GM21737 (cell line): ENCODE results near the gene MOCS1.

Experiments
- ATAC-seq: cut with Tn5 transposase; IDR thresholded peaks from one replicate; pipeline ENCODE4 v1.9.1; 2021; ENCODE audit warnings: mild to moderate bottlenecking, moderate library complexity; ENCODE audit not compliant: unreplicated experiment

Gene MOCS1

DNA sequence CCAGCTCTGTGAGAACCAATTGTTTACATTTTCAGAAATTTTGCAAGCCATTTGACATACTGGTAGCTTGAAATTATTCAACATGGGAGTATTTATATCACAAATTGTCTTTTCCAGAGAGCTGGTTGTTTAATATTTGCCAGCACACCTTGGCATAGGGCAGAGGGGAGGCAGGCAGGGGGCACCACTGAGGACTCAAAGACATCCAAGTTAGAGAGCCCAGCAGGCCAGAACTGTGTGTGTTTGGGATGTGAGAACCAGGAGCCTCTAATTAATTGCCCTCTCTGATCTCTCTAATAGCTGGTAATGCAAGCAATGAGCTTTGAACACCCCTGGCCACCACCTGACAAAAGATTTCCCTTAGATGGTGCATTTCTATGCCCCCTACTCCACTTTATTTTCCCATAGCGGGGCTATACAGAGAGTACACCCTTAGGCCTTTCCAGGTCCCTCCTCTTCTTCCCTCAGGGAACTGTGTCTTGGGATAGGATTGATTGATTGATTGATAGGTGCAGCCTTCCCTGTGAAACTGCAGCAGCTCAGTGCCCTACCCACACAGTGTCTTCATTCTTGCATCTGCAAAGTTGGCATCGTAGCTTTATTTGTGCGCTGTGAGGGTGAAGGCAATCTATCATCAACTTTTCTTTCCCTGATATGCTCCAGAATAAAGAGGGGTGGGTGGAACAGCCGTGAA is 29.2 kb downstream of the MOCS1 start:
- no peak for ATAC-seq

DNA sequence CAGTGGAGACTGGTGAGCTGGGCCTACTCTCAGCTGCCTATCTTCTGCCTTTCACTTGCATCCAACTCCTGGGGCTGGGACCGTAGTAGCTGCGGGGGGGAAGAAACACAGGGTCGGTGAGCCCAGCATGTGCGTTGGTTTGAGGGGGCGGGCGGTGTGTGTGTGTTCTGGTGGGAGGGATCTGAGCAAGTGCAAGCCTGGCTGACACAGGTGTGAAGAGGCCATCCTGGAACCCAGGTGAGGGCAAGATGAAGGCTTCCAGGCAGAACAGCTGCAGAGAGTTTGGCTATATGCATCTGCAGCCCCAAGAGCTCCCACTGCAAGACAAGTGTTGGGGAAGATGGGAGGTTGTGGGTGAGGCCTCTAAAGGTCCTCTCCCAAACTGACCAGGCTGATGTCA is 30.6 kb downstream of the MOCS1 start:
- ATAC-seq, result no peak

DNA sequence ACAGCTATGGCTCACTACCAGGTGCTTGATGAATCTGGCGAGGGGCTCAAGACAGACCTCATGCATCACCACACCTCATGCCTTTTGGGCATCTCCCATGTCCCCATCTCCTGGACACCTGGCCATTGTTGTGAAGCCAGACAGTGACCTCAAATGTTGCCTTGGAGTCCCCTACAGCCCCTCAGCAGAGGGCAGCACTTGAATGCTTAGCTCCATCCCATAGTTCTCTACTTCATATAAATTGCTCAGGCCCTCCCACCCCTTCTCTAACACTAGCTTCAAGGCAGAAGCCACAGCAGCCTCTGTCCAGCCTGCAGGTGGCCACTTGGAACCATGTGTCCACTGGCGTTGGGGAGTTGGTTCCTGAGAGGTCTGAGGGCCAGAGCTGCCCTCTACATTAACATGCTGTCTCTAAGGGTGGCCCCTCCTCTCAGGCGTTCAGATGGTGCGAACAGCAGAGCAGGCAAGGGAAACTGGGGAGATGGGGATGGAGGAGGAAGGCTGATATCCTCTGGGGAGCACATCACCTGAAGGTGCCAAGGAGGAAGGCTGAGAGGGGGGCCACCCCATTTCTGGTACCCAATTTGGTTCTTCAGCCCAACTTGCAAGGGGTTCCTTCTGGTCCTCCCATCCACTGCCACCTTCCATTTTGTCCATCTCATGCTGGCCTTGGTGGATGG is 31.3 kb downstream of the MOCS1 start:
- no peak for ATAC-seq

DNA sequence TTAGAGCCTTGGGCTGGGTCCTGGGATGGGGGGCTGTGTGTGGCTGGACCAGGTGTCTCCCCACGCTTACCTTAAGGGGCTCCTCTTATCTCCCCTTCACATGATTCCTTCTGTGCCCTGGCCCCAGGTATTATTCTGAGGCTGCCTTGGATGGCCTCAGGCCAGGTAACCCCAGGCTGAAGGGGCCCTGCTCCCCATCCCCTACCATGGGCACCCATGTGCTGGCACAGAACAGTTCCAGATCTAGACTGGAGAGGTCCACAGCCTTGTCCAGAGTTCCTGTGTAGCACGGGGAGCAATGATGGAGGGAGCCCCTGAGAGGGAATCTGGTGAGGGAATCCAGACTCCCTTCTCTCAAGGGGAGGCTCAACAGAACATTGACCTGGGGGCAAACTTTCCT is 32.1 kb downstream of the MOCS1 start:
- ATAC-seq, result no peak

DNA sequence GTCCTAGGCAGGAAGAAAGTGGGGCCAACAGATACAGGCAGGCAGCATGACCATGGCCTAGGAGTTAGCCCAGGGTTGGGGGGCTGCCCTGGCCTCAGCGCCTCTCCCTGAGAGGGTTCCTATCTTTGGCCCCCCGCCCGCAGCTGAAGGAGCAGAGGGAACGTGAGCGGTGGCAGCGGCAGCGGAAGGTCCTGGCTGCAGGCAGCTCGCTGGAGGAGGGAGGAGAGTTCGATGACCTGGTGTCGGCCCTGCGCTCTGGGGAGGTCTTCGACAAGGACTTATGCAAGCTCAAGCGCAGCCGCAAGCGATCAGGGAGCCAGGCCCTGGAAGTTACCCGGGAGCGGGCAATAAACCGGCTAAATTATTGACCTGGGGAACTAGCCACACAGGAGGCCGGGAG is 32.6 kb downstream of the MOCS1 start:
- ATAC-seq, result no peak

DNA sequence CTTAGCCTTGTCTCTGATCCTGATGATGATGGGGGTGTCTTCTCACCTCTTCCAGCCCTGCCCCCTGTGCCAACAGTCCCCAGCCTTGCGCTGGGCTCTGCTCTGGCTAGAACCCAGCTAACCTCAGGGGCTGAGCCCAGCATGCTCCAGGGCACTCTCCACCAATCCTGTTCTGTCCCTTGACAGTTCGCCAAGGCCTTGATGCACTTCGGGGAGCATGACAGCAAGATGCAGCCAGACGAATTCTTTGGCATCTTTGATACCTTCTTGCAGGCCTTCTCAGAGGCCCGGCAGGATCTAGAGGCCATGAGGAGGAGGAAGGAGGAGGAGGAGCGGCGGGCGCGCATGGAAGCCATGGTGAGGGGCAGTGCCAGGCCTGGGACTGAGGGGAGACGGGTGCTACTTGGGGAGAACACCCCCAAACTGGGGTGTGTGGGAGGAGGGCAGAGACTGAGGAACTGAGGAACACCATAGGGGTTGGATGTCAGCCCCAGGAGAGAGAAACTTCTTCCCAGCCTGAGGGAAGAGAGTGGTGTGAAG is 33.1 kb downstream of the MOCS1 start:
- no peak for ATAC-seq

DNA sequence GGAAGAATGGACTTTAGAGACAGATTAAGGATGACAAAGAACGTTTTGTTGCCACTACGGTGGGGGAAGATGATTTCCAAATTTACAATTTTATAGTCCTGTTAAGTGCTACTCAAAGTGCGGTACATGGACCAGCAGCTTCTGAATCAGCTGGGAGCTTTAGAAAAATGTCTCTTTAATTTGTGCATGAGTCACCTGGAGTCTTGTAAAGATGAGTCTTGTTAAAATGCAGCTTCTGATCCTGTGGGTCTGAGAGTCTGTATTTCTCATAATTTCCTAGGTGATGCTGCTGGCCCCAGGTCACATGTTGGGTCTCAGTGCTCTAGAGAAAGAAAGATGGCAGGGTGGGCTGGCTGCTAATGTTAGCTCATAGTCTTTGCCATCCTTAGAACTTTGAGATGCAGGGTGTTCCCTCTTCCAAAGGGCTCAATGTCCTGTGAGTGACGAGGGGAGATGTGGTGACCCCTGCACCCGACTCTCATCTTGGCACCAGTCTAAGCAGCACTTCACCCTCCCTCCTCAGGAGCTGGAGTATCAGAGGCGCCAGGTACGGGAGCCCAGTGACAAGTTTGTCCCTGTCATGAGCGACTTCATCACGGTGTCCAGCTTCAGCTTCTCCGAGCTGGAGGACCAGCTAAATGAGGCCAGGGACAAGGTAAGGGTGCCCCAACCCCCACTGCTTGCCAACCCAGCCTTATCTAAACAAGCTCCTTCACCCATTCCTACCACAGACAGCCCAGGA is 34.5 kb downstream of the MOCS1 start:
- ATAC-seq, result no peak

DNA sequence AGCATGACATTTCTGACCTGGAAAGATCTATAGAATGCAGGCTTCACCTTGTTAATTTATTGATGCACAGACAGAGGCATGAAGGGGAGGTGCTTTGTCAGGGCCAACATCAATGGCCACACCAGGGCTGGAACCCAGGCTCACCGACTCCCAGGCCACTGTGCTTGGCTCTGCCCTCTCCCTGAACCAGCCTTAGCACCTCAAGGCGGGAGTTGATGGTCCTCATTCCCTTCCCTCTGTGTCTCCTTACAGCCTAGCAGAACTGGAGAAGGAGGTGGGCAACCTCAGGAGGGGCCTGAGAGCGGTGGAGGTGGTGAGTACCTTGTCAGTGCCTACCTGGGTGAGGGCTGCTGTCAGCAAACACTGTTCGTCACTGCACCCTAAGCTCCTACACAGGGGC is 35.6 kb downstream of the MOCS1 start:
- ATAC-seq, result no peak

DNA sequence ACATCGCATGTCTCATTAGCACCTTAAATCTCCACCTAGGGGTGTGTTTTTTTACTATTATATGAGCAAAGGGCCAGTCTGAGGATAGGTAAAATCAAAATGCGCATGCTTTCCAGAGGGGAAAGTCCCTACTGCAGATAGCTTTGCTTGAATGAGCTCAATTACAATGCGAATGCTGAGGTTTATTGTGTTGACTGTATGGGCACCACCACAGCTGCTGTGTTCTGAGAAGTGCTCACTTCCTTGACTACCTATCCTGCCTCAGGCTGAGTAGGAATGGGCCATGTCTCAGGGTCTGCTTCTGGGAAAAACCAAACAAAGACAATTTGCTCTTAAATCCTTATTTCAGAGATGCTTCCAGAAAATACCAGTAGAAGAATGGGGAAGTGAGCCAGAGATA is 36.6 kb downstream of the MOCS1 start:
- no peak for ATAC-seq

DNA sequence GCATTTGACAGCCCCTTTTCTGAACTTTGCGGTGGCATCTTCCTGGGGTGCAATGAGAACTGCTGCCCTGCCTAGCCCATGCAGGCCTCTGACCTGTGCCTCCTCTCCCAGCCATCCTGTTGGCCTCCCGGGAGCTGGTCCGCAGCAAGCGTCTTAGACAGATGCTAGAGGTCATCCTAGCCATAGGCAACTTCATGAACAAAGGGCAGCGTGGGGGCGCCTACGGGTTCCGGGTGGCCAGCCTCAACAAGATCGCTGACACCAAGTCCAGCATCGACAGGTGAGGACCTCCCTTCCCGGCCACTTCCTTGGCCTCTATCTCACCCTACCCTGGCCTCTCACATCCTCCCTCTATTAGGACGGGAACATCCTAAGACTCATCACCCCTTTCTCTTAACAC is 37.6 kb downstream of the MOCS1 start:
- no peak for ATAC-seq

DNA sequence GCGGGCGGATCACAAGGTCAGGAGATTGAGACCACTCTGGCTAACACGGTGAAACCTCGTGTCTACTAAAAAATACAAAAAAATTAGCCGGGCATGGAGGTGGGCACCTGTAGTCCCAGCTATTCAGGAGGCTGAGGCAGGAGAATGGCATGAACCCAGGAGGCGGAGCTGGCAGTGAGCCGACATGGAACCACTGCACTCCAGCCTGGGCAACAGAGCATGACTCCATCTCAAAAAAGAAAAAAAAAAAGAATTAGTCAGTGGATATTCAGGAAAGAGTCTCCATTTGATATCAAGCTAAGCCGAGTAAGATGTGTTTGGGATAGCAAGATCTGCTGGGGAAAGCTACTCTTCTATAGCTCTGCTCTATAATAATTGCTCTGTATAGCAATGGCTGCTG is 41.0 kb downstream of the MOCS1 start:
- no peak for ATAC-seq

DNA sequence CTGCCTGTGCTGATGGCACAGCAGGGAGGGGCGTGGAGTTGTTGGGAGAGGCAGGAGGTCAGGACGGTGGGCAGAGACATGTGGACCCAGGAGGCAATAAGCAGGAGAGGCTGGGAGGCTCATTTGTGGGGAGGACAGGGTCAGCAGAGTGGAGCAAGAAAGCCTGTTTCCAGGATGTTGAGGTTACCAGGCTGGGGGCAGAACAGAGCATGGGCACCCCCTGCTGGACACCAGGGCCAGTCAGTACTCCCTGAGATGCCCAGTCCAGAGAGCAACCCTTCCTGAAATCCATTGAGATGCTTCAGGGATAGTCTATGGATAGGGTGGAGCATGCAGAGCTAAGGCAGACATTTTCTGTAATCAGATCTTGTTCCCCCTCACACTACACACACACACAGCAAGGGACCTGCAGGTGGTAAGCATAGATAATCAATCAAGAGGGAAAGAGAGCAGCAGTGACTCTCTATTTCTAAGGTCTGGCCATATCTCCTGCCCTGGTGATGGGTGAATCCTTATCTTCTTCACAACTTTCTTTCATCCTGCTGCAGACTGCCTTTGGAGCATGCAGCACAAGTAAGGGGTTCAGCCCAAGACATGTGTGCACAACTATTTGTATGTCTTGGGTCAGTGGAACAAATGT is 41.7 kb downstream of the MOCS1 start:
- no peak for ATAC-seq

DNA sequence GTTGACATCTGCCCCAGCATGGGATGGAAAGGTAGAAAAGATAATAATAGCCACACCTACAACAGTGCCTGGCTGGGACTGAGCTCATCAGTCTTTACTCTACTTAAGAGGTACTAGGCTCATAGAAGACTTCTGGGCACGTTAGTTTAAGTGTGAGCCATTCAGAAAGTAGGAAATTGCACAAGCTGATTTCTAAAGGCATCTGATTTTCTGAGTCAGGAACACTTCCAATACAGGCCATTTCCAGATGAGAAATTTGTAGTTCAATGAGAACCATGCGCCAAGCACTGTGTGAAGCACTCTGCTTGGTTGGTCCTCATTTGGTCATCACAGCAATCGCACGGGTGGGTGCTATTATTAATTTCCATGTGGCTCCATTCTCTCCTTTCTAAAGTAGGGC is 42.3 kb downstream of the MOCS1 start:
- ATAC-seq, result no peak

DNA sequence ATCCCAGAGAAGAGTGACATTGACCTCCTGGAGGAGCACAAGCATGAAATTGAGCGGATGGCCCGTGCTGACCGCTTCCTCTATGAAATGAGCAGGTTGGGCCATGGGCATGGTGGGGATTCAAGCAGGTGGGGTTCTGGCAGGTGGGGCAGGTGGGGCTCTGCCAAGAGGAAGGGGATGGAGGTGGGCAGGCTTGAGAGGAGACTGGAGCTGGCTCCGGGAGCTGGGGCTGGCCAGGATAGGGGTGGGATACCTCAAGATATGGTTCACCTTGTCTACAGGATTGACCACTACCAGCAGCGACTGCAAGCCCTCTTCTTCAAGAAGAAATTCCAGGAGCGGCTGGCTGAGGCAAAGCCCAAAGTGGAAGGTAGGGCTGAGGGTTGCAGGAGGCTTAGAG is 42.9 kb downstream of the MOCS1 start:
- no peak for ATAC-seq

DNA sequence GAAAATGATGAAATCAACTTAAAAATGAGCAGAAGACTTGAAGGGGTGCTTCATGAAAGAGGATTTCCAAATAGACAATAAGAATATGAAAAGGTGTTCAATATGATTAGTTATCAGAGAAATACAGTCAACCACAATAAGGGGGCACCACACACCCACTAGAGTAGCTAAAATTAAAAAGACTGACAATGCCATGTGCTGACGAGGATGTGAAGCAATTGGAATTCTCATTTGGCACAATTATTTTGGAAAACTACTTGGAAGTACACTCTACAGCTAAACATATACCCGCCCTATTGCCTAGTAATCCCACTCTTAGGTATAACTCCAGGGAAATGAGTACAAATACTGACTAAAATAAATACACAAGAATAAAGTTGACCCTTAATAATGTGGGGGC is 45.0 kb downstream of the MOCS1 start:
- no peak for ATAC-seq

DNA sequence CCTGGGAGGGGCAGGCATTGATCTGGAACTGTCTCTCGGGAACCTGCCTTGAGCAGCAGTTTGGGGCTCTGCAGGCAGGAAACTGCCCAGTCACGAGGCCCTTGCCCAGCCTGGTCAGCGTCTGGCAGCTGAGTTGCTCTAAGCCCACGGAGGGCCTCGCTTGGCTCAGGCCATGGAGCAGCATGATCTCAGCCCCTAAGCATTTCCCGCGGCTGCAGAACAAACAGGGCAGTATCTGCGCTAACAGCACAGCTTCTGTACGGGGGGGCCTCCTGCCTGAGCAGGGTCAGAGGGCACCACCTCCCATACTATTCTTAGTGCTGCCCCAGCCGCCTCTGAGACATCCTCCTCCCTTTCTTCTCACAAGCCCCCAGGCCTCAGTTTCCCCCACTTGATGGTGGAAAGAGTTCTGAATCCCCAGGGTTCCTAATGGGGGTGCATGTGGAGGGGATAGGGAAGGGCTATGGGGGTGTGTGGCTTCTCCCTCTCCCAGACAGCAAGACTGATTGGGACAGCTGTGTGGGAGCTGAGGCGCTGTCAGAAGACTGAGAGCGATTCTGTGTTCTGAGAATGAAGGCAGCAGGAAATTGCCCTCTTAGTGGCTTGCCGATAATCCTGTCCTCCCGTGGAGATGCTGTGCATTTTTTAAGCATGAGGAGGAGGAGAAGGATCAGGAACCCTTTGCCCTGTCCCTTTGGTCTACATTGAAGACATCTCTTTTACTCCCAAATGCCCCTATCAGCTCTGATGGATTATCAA is 46.4 kb downstream of the MOCS1 start:
- no peak for ATAC-seq

DNA sequence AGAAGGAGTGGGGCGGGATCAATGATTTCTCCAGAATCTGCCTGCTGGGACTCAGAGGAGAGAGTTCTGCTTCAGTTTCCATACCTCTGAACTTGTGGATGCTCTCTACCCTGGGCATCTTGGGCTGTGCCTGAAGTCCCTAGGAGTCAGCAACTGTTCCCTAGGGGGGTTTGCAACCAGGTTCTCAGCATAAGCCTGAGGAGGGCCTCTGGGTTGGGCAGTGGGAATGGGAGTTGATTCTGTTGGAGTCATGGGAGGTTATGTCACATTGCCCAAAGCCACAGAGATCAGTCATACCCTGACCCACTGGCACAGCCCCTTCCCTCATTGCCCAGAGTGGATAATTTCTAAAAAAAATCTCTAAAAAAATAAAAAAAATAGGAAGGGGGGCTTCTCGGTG is 47.4 kb downstream of the MOCS1 start:
- no peak for ATAC-seq

DNA sequence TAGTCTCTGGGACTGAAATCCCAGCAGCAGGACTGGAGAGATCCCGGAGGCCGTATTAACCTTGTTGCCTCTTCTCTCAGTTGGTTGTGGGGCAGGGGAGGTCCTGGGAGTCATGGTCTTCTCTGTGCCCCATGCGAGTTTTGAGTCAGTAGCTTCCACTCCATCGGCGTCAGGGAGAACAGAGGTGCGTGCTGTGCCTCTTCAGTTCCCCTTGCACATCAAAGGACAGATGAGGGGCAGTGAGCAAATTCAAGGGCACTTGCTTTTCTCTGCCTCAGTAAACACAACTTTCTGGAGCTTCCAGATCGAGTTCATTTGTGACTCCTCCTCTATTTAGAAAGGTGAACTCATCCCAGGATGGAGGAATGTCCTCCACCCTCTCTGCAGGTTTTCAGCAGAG is 48.6 kb downstream of the MOCS1 start:
- no peak for ATAC-seq

DNA sequence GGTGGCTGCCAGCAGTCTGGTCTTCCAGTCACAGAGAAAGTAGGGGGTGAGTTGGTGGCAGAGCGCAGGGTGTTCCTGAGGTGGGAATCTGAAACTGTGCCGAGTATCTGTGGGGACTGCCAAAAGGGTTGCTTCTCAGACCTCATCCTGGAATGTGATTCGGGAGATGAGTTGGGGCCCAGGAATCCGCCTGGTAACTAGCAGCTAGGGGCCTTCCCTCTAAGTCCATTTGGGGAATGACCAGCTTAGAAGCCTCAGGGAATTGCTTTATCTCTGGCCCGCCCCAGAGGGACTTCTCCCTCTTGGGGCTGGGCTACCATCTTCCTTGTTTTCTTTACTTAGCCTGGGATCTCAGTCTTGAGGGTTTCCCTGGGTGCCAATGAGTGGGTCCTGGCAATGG is 49.6 kb downstream of the MOCS1 start:
- no peak for ATAC-seq

DNA sequence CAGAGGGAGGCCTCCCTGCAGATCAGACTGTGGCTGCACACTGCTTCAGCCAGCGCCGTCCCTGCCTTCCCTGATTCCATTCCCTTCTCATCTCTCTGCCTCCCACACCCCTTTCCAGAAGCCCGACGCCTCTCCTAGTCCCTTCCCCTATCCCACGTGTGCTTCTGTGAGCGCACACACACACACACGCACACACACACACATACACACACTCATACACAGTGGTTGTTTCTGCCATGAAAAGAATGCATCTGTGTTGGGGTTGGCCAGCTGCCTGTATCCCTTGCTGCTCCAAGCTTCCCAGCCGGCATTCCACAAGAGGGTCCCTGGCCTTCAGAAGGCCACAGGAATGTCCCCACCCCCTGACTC is 51.7 kb downstream of the MOCS1 start:
- ATAC-seq, result no peak
